ENCODE data around the gene AREL1.

Gene AREL1

DNA sequence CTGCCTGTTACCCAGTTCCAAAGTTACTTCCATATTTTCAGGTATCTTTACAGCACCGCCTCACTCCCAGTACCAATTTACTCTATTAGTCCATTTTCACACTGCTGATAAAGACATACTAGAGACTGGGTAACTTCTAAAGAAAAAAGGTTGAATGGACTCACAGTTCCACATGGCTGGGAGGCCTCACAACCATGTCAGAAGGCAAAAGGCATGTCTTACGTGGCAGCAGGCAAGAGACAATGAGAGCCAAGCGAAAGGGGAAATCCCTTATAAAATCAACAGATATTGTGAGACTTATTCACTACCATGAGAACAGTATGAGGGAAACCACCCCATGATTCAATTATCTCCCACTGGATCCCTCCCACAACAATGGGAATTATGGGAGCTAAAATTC, 9.8 kb downstream of the AREL1 start:
- H3K4me3 ChIP-seq (ENCODE audit: control insufficient read depth, low read depth, low read length): no peak overlapping the region
- TF ChIP-seq, protein P1, sequence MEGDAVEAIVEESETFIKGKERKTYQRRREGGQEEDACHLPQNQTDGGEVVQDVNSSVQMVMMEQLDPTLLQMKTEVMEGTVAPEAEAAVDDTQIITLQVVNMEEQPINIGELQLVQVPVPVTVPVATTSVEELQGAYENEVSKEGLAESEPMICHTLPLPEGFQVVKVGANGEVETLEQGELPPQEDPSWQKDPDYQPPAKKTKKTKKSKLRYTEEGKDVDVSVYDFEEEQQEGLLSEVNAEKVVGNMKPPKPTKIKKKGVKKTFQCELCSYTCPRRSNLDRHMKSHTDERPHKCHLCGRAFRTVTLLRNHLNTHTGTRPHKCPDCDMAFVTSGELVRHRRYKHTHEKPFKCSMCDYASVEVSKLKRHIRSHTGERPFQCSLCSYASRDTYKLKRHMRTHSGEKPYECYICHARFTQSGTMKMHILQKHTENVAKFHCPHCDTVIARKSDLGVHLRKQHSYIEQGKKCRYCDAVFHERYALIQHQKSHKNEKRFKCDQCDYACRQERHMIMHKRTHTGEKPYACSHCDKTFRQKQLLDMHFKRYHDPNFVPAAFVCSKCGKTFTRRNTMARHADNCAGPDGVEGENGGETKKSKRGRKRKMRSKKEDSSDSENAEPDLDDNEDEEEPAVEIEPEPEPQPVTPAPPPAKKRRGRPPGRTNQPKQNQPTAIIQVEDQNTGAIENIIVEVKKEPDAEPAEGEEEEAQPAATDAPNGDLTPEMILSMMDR (conservative IDR thresholded peaks at IDR 0.05; ENCODE audit: control insufficient read depth, insufficient read depth, low read depth, low read length): no peak
- no peak for DNase-seq (ENCODE audit: low read depth)

DNA sequence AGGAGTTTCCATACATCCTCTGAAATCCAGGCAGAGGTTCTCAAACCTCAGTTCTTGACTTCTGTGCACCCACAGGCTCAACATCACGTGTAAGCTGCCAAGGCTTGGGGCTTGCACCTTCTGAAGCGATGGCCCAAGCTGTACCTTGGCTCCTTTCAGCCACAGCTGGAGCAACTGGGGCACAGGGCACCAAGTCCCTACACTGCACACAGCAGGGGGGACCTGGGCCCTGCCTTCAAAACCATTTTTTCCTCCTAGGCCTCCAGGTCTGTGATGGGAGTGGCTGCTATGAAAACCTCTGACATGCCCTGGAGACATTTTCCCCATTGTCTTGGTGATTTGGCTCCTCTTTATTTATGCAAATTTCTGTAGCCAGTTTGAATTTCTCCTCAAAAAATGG, 10.6 kb downstream of the AREL1 start:
- TF ChIP-seq, protein P1 (conservative IDR thresholded peaks at IDR 0.05; ENCODE audit: control insufficient read depth, insufficient read depth, low read depth, low read length): no peak
- H3K4me3 ChIP-seq (ENCODE audit: control insufficient read depth, low read depth, low read length): no peak overlapping the region
- no peak for DNase-seq (ENCODE audit: low read depth)

DNA sequence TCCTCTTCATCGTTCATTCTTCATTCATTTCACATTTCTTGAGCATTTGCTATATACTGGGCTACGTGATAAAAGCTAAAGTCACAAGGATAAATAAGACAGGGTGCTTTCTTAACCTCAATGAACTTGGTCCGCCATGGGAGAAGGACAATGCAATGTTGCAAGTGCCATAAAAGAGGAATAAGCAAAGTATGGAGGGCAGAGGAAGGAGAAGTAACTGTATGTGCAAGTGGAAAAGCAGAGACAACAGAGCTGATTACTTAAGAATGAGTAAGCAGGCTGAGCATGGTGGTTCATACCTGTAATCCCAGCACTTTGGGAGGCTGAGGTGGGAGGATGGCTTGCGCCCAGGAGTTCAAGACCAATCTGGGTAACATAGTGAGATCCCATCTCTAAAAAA, 14.4 kb downstream of the AREL1 start:
- TF ChIP-seq, protein P1 (conservative IDR thresholded peaks at IDR 0.05; ENCODE audit: control insufficient read depth, insufficient read depth, low read depth, low read length): no peak
- DNase-seq (ENCODE audit: low read depth): no peak
- H3K4me3 ChIP-seq (ENCODE audit: control insufficient read depth, low read depth, low read length): no peak overlapping the region

DNA sequence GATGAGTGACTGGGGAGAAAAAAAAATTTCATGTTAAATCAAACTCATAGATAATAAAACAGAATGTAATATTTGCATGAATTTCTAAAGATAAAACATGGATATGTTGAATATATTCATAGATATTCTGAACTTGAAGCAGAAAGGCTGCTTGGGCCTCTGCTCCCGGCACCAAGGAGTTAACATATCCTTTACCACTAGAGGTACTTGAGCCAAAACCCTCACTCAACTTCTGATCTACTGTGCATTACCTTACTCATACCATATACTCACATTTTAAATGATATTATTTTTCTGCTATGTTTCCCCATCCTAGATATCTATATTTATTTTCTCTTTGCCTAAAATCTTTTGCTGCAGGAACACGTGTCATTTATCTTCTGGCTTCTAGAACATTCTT, 14.9 kb downstream of the AREL1 start:
- no peak overlapping the region for H3K4me3 ChIP-seq (ENCODE audit: control insufficient read depth, low read depth, low read length)
- TF ChIP-seq, protein P1 (conservative IDR thresholded peaks at IDR 0.05; ENCODE audit: control insufficient read depth, insufficient read depth, low read depth, low read length): no peak
- DNase-seq (ENCODE audit: low read depth): no peak

DNA sequence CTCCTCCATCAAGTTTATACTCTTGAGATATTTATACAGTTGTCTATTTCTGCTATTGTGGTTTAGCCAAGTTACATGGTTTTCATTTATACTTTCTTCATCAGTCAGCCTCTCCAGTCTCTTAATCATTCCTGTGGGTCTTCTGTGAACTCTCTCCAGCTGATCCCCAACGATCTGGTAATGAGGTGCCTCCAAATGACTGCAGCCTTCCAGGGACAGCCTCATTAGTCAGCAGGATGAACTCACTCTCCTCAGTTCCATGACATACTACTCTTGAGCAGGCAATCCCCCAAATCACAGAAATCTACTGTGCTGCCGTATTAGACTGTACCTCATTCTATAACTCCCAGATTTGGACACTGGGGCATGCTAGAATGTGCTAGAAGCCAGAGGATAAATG, 15.3 kb downstream of the AREL1 start:
- no peak overlapping the region for H3K4me3 ChIP-seq (ENCODE audit: control insufficient read depth, low read depth, low read length)
- TF ChIP-seq, protein P1 (conservative IDR thresholded peaks at IDR 0.05; ENCODE audit: control insufficient read depth, insufficient read depth, low read depth, low read length): no peak
- DNase-seq (ENCODE audit: low read depth): peak; percentile 92

DNA sequence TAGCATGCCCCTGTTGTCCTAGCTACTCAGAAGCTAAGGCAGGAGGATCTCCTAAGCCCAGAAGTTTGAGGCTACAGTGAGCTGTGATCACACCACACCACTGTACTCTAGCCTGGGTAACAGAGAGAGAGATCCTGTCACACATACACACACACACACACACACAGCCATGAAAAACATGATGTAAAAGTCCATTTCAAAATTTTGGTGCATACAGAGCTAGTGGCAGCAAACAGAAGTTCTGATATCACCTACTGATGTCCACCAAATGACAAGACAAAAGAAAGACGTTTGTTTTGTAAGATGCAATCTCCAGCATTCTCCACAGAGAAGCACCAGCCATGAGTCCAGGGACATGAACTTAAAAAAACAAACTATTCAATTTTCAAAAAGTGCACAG, 15.9 kb downstream of the AREL1 start:
- TF ChIP-seq, protein P1 (conservative IDR thresholded peaks at IDR 0.05; ENCODE audit: control insufficient read depth, insufficient read depth, low read depth, low read length): no peak
- no peak overlapping the region for H3K4me3 ChIP-seq (ENCODE audit: control insufficient read depth, low read depth, low read length)
- no peak for DNase-seq (ENCODE audit: low read depth)

DNA sequence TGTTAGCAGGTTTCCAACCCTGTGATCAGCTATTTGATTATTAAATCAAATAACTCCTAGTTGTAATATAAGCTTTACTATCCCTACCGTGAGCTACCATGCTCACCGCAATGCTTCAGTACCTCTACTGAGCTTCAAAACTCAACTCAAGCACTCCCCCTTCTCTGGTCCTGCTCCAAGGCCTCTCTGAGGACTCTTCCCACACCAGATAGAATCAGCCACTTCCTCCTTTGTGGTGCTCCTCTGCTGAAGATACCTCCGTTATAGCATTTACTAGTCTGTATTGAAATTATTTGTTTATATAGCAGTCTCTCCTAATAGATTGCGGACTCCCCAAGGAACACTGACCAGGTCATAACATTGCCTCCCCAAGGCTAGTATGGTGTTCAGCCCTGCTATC, 17.5 kb downstream of the AREL1 start:
- TF ChIP-seq, protein P1 (conservative IDR thresholded peaks at IDR 0.05; ENCODE audit: control insufficient read depth, insufficient read depth, low read depth, low read length): no peak
- DNase-seq (ENCODE audit: low read depth): no peak
- H3K4me3 ChIP-seq (ENCODE audit: control insufficient read depth, low read depth, low read length): no peak overlapping the region

All from fibroblast of mammary gland (primary cell).